Measurements from ENCODE around the gene BPGM. TPM values are rescaled to one million over a fixed set of nuclear protein-coding genes. Genes with fewer than 3 reads are reported as not detected.

The BPGM gene
- total and polyA plus RNA-seq, 2 donors from 2014 or later: 21.2 to 53.5 TPM

- no peaks in the 10 kb centered on the region for H3K36me3 ChIP-seq (ENCODE audit: control insufficient read depth in 2 of 3, insufficient read depth in 3 of 3, low read length in 3 of 3)
- no peaks in the 10 kb centered on the region for H3K27me3 ChIP-seq (ENCODE audit: control insufficient read depth, insufficient read depth, low read length)
- FAIRE-seq (peak; percentile 68), DNase-seq (peak in 2 of 5 donors; percentile 68 to 87)
- H3K4me1 ChIP-seq (ENCODE audit: control insufficient read depth in 2 of 3, insufficient read depth in 2 of 3, low read depth in 1 of 3, low read length in 3 of 3): peaks cover 0 to 7% (median 0%) of the 10 kb centered on the region in 3 donors
- no peak overlapping the region for H3K4me3 ChIP-seq (ENCODE audit: low read length in 3 of 3)
- no peaks in the 10 kb centered on the region for H3K9me3 ChIP-seq (ENCODE audit: control insufficient read depth in 2 of 3, insufficient read depth in 1 of 3, low read length in 3 of 3)
- intact Hi-C loops (cut with DNase I): no loop called here
- H3K9ac ChIP-seq (ENCODE audit: low read length in 3 of 3): no peak overlapping the region
- H3K27ac ChIP-seq (ENCODE audit: low read depth in 2 of 2, low read length in 2 of 2): no peak overlapping the region
- peak; percentile 42 for TF ChIP-seq CTCF (IDR thresholded peaks at IDR 0.05; ENCODE audit: borderline replicate concordance, extremely low read depth, insufficient read depth)
Measured at GRCh38 chr7:134690016-134690415, 43.4 kb downstream of the BPGM start.

GRCh38 chr7:134690614-134691504, 44.2 kb downstream of the BPGM start:
- FAIRE-seq (no peak), DNase-seq (no peak)
- Histone ChIP-seq H3K27me3 (ENCODE audit: control insufficient read depth, insufficient read depth, low read length) (no peaks in the 10 kb centered on the region), H3K4me1 (ENCODE audit: control insufficient read depth in 2 of 3, insufficient read depth in 2 of 3, low read depth in 1 of 3, low read length in 3 of 3) (peaks cover 0 to 7% (median 0%) of the 10 kb centered on the region in 3 donors), H3K9ac (ENCODE audit: low read length in 3 of 3) (no peak overlapping the region), H3K27ac (ENCODE audit: low read depth in 2 of 2, low read length in 2 of 2) (peak overlapping the region in 1 of 2 donors; percentile 52), H3K36me3 (ENCODE audit: control insufficient read depth in 2 of 3, insufficient read depth in 3 of 3, low read length in 3 of 3) (no peaks in the 10 kb centered on the region), H3K9me3 (ENCODE audit: control insufficient read depth in 2 of 3, insufficient read depth in 1 of 3, low read length in 3 of 3) (no peaks in the 10 kb centered on the region), H3K4me3 (ENCODE audit: low read length in 3 of 3) (no peak overlapping the region)
- TF ChIP-seq CTCF (IDR thresholded peaks at IDR 0.05; ENCODE audit: borderline replicate concordance, extremely low read depth, insufficient read depth): no peak
- intact Hi-C loops (cut with DNase I): no loop called here

- H3K4me3 ChIP-seq (ENCODE audit: low read length in 3 of 3): no peak overlapping the region
- no peaks in the 10 kb centered on the region for H3K9me3 ChIP-seq (ENCODE audit: control insufficient read depth in 2 of 3, insufficient read depth in 1 of 3, low read length in 3 of 3)
- intact Hi-C loops (cut with DNase I): no loop called here
- no peak for FAIRE-seq
- H3K27me3 ChIP-seq (ENCODE audit: control insufficient read depth, insufficient read depth, low read length): no peaks in the 10 kb centered on the region
- peak overlapping the region in 1 of 2 donors; percentile 70 for H3K27ac ChIP-seq (ENCODE audit: low read depth in 2 of 2, low read length in 2 of 2)
- TF ChIP-seq CTCF (IDR thresholded peaks at IDR 0.05; ENCODE audit: borderline replicate concordance, extremely low read depth, insufficient read depth): no peak
- no peak overlapping the region for H3K9ac ChIP-seq (ENCODE audit: low read length in 3 of 3)
- H3K4me1 ChIP-seq (ENCODE audit: control insufficient read depth in 2 of 3, insufficient read depth in 2 of 3, low read depth in 1 of 3, low read length in 3 of 3): peaks cover 0 to 7% (median 0%) of the 10 kb centered on the region in 3 donors
- DNase-seq: peak in 3 of 5 donors; percentile 38 to 74 (median 68)
- H3K36me3 ChIP-seq (ENCODE audit: control insufficient read depth in 2 of 3, insufficient read depth in 3 of 3, low read length in 3 of 3): no peaks in the 10 kb centered on the region
Measured at GRCh38 chr7:134691546-134692343, 45.1 kb downstream of the BPGM start.
